Nucleus accumbens (tissue), 56 donors: ENCODE measurements around the gene UBAC1.
A peak's percentile ranks its signal among the peaks of the same experiment; 100 is the strongest.
"Not testable (repeated sequence)": the region's sequence is repeated elsewhere in the genome, so short reads cannot be mapped to it uniquely, and the experiment has no call there.

Experiments
- DNase-seq, 56 donors: peaks; one replicate each; lab custom pipeline; 2025; lab: John Stamatoyannopoulos, UW

The UBAC1 gene

DNA sequence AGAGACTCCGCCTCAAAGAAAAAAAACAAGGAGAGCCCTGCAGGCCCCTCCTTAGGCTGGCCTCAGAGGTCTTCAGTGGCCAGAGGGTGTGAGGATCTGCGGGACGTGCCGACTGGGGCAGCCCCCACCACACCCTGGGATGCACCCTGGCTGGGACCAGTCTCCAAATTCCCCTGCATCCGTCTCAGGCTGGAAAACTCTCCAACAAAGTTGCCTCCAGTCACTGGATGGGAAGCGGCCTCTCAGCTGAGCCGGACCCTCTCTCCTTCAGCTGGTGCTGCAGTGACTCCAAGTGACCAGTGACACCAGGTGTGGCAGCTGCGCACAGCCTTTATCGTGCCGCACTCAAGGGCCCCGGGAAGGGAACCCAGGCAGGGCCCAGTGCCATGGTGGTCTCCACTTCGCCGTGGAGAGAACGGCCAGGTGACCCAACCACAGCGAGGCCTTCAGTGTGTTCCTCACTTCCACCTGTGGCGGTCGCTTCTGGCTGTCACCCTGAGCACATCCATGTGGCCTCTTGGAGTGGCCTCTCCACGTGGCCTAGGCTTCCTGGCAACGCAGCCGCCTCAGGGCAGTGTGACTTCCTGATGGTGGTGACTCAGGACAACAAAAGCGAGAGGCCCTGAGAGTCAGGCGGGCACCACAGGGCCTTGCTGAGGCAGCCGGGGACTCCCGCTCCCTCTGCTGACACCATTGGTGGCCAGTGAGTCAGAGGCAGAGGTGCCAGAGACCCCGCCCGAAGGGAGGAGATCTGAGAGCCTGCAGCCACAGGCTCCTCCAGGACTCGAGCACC, 34.6 kb downstream of the UBAC1 start:
- no peak for DNase-seq

DNA sequence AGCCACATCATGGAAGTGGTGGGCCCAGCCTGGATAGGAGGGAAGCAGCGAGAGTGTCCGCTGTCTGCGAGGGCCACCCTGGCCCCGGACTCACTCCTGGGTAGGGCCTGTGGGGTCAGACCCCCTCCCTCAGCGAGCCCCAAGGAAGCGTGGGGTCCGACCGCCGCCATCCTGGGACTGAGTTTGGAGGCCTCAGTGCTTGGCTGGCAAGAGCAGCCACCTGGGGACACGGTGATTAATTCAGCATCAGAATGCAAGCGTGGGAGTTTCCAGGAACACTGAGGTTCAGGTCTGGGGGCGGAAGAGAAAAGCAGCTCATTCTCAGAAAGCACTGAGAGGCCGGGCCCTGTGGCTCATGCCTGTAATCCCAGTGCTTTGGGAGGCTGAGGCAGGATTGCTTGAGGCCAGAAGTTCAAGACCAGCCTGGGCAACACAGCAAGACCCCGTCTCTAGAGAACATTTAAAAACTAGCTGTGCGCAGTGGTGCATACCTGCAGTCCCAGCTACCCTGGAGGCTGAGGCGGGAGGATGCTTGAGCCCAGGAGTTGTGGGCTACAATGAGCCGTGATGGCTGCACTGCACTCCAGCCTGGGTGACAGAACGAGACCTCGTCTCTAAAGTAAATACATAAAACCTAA, 35.6 kb downstream of the UBAC1 start:
- peak in 33 of 56 donors; percentile 5 to 84 (median 38) for DNase-seq

- DNase-seq = no peak
Observed at GRCh38 chr9:135924628-135925338, 36.4 kb downstream of the UBAC1 start.

GRCh38 chr9:135923508-135923907, 37.7 kb downstream of the UBAC1 start:
- DNase-seq = no peak

GRCh38 chr9:135921749-135922310, 39.3 kb downstream of the UBAC1 start:
- DNase-seq = no peak

- DNase-seq = peak in 2 of 56 donors; percentile 4 to 13
Observed at GRCh38 chr9:135920973-135921585, 40.1 kb downstream of the UBAC1 start.

DNA sequence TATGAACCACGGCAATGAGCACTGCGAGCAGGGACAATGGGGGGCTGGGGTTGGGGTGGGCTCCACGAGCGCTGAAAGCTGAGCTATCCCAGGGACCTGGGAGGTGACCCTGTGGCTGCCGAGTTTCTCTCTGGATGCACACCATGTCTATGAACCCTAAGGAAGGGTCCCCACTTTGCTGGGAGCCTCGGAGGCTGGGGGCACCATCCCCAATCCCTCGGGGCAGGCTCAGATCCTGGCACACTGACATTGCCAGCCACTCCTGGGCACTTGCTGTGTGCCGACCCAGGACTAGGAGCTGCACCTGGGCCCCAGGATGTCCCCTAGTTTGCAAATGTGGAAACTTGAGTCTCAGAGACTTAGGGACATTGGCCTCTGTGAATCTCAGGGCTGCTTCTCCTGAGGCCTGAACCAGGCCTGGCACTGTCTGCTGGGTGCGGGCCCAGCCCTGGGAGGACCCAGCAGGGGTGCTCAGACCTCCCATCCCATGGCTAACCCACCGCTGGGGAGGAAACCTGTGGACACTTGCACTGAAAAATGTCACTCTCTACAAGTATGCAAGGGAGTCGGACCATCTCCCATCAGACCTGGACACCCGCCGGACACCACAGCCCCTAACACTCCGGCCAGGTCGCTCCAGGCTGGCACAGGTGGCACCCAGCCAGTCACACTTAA, 40.8 kb downstream of the UBAC1 start:
- no peak for DNase-seq

DNA sequence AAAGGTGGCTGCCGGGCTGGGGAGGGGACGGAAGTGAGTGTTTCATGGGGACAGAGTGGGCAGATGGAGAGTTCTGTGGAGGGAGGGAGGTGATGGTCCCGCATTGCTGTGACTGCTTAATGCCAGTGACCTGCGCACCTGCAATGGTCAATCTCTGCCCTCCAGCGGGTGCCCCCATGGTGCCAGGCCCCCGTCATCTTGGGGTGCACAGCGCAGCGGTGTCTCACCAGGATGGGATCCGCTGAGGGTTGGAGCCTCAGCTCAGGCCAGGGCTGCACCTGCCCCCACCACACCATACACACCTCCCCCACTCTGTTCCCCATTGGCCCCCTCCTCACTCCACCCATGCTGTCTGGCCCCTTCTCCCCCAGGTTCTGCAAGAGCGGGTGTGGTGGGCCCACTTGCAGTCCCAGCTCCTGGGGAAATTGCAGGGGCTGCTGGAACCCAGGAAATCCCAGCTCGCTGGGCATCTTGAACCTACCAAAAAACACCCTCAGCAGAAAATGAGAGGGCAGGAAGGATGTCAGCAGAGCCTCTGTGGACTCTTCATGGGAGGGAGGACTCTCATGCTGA, 41.8 kb downstream of the UBAC1 start:
- DNase-seq = no peak

DNA sequence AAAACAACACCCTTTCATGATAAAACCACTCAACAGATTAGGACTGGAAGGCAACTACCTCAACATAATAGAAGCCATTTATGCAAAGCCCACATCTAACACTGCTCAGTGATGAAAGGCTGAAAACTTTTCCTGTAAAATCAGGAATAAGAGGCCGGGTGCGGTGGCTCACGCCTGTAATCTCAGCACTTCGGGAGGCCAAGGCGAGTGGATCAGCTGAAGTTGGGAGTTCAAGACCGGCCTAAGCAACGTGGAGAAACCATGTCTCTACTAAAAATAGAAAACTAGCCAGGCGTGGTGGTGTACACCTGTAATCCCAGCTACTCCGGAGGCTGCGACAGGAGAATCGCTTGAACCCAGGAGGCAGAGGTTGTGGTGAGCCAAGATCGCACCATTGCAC, 44.9 kb downstream of the UBAC1 start:
- DNase-seq = not testable (repeated sequence)

DNA sequence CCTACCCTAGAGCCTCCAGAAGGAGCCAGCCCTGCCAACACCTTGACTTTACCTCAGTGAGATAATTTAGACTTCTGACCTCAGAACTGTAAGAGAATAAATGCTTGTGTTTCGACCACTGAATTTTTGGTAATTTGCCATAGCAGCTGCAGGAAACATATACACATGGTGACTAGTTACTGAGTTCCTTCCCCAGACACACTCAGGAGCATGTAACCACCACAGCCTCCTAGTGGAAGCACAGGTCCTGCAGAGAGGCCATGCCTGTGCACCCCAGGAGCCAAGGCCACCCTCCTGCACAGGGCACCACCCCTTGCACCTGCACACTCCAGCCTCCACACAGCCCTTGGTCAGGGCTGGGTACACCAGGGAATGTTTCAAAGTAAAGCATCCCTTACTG, 46.3 kb downstream of the UBAC1 start:
- no peak for DNase-seq

DNA sequence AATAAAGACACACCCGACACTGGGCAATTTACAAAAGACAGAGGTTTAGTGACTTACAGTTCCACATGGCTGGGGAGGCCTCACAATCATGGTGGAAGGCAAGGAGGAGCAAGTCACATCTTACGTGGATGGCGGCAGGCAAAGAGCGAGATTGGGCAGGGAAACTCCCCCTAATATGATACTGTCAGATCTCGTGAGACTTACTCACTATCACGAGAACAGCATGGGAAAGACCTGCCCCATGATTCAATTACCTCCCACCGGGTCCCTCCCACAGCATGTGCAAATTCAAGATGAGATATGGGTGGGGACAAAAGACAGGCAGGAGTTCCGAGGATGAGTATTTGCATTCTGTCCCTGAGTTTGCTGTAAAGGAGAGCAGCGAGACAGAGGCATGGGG, 49.9 kb downstream of the UBAC1 start:
- DNase-seq = peak in 1 of 56 donors; percentile 3

GRCh38 chr9:135910757-135911156, 50.4 kb downstream of the UBAC1 start:
- no peak for DNase-seq

GRCh38 chr9:135910216-135910615, 51.0 kb downstream of the UBAC1 start:
- no peak for DNase-seq

- DNase-seq = no peak
Observed at GRCh38 chr9:135909371-135909770, 51.8 kb downstream of the UBAC1 start.

GRCh38 chr9:135908754-135909204, 52.4 kb downstream of the UBAC1 start:
- DNase-seq = no peak

GRCh38 chr9:135908093-135908753, 53.0 kb downstream of the UBAC1 start:
- peak in 1 of 56 donors; percentile 69 for DNase-seq

DNA sequence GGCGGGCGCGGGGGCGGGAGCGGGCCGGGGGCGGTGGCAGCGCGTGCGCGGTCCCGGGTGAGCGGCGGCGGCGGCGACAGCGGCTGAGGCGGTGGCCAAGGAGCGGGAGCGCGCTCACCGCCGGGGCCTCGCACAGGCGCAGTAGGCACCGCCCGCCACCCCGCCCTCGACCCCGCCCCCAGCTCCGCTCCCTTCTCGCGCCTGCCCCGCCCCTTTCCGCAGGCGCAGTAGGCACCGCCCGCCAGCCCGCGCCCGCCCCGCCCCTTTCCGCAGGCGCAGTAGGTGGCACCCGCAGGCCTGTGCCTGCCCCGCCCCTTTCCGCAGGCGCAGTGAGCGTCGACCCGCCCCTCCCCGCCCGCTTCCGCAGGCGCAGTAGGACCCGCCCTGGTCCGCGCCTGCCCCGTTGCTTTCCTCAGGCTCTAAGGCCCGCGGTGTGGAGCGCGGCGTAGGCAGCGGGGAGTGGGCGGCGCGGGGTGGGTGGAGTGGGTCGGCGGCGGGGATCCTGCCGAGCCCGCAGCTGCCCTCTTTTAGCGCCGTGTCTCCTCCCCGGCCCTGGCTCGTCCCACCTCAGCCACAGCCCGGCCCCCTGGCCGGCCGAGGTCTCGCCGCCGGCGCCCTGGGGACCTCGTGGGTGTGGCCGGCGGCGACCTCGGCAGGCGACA, 53.6 kb downstream of the UBAC1 start, which contains the start of gene CAMSAP1:
TSS of gene CAMSAP1 (minus strand) at position 116 of the 662 bp plus-strand sequence. CDS start 387 bp downstream, outside the sequence.
- DNase-seq = peak in 54 of 56 donors; percentile 60 to 94 (median 88)

DNA sequence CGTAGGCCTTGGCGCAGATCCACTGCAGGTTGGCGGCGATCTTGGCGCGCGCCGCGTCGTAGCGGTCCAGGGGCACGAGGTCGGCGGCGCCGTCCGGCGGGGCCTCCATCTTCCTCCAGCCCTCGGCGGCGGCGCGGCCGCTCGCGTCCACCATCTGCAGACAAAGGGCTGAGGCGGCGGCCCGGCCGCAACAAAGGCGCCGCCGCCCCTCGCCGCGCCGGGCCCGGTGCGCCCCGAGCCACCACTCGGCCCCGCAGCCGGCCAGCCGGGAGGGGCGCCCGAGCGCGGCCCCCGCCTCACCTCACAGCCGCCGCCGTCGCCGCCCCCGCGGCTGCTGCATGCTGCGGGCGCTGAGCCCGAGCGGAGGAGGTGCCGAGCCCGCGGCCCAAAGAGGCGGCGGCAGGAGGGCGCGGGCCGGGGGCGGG, 54.2 kb downstream of the UBAC1 start:
- peak in 2 of 56 donors; percentile 42 to 44 for DNase-seq
